IMR-90 (cell line): ENCODE results near the gene COQ10A. TPM values are rescaled to one million over a fixed set of nuclear protein-coding genes. Genes with fewer than 3 reads are reported as not detected.

Source experiments
- ATAC-seq: fragments of 200-7000 bp; cut with Tn5 transposase; 2 replicates; pipeline ENCODE4 v1.9.1; 2020; ENCODE audit warnings: low read depth, mild to moderate bottlenecking, moderate library complexity
- BruUV-seq: library from RNA; stranded (reverse); fragments of 400-500 nt; replicated peaks from 2 replicates; lab custom pipeline; 2021; lab: Mats Ljungman, UMichigan
- CTCF ChIA-PET: fragments of 300-600 bp; formaldehyde crosslinking; extraction: SDS; loops from one replicate; lab custom pipeline; 2021; ENCODE audit warnings: antibody characterized with exemption; lab: Yijun Ruan, JAX
- POLR2A ChIA-PET: fragments of 300-600 bp; sonication (Branson Sonifier 250); formaldehyde crosslinking; loops from one replicate; lab custom pipeline; 2022; ENCODE audit warnings: antibody characterized with exemption; ENCODE audit not compliant: unreplicated experiment; lab: Charles Lee
- DNase-seq: peaks from one replicate; pipeline ENCODE4 v3.0.0; 2013
- H2AFZ ChIP-seq: replicated peaks from 2 replicates; pipeline ENCODE3; 2013; ENCODE audit warnings: low read length, mild to moderate bottlenecking; ENCODE audit not compliant: poor library complexity
- H2AK5ac ChIP-seq: 2 replicates; pipeline ENCODE4 v1.6.1; 2013; ENCODE audit warnings: low read depth, low read length, inconsistent platforms
- H2AK9ac ChIP-seq: replicated peaks from 2 replicates; pipeline ENCODE3; 2013; ENCODE audit warnings: mild to moderate bottlenecking, low read depth, low read length, moderate library complexity; ENCODE audit not compliant: poor library complexity
- H2BK120ac ChIP-seq: 2 replicates; pipeline ENCODE4 v1.6.1; 2013; ENCODE audit warnings: low read depth, low read length, inconsistent platforms
- H2BK15ac ChIP-seq: 3 replicates; pipeline ENCODE4 v1.6.1; 2013; ENCODE audit warnings: low read depth, low read length, inconsistent platforms
- H2BK20ac ChIP-seq: 2 replicates; pipeline ENCODE4 v1.6.1; 2013; ENCODE audit warnings: low read depth, mild to moderate bottlenecking, inconsistent platforms, low read length, moderate library complexity
- H2BK5ac ChIP-seq: 2 replicates; pipeline ENCODE4 v1.6.1; 2013; ENCODE audit warnings: mild to moderate bottlenecking, low read depth, low read length, inconsistent platforms; ENCODE audit not compliant: poor library complexity, severe bottlenecking
- H3K14ac ChIP-seq: replicated peaks from 2 replicates; pipeline ENCODE4 v1.6.1; 2013; ENCODE audit warnings: low read depth, low read length, inconsistent platforms
- H3K18ac ChIP-seq: 2 replicates; pipeline ENCODE4 v1.6.1; 2013; ENCODE audit warnings: low read depth, low read length, control low read depth
- H3K23ac ChIP-seq: 2 replicates; pipeline ENCODE4 v1.6.1; 2013; ENCODE audit warnings: low read depth, low read length, inconsistent platforms
- H3K27ac ChIP-seq: 2 replicates; pipeline ENCODE4 v1.5.1; 2013; ENCODE audit warnings: mild to moderate bottlenecking, control low read depth, low read length; ENCODE audit not compliant: insufficient read depth
- H3K27me3 ChIP-seq: 2 replicates; pipeline ENCODE4 v1.6.1; 2013; ENCODE audit warnings: low read length; ENCODE audit not compliant: control insufficient read depth, insufficient read depth
- H3K36me3 ChIP-seq: 2 replicates; pipeline ENCODE4 v1.6.1; 2013; ENCODE audit warnings: low read length, mixed read lengths; ENCODE audit not compliant: control insufficient read depth, insufficient read depth
- H3K4ac ChIP-seq: 2 replicates; pipeline ENCODE4 v1.6.1; 2013; ENCODE audit warnings: low read depth, low read length, inconsistent platforms
- H3K4me1 ChIP-seq: 2 replicates; pipeline ENCODE4 v1.6.1; 2013; ENCODE audit warnings: low read length, mixed read lengths; ENCODE audit not compliant: control insufficient read depth, insufficient read depth
- H3K4me2 ChIP-seq: 2 replicates; pipeline ENCODE4 v1.6.1; 2013; ENCODE audit warnings: low read depth, mild to moderate bottlenecking, control low read depth, low read length, moderate library complexity
- H3K4me3 ChIP-seq: 2 replicates; pipeline ENCODE4 v1.5.1; 2013; ENCODE audit warnings: low read depth, mild to moderate bottlenecking, control low read depth, low read length, moderate library complexity; ENCODE audit not compliant: insufficient read depth
- H3K56ac ChIP-seq: 2 replicates; pipeline ENCODE4 v1.6.1; 2013; ENCODE audit warnings: low read length, inconsistent platforms; ENCODE audit not compliant: insufficient read depth; ENCODE audit errors: extremely low read depth
- H3K79me1 ChIP-seq, 2 experiments: 2 replicates each; pipeline ENCODE4 v1.6.1; 2013; ENCODE audit warnings: low read length in 2 of 2, inconsistent platforms in 1 of 2, low read depth in 1 of 2
- H3K9ac ChIP-seq: 2 replicates; pipeline ENCODE4 v1.6.1; 2013; ENCODE audit warnings: low read depth, low read length, control low read depth
- H3K9me1 ChIP-seq: 2 replicates; pipeline ENCODE4 v1.6.1; 2013; ENCODE audit warnings: low read length, inconsistent platforms; ENCODE audit not compliant: insufficient read depth
- H3K9me3 ChIP-seq: 2 replicates; pipeline ENCODE4 v1.6.1; 2013; ENCODE audit warnings: low read length; ENCODE audit not compliant: control insufficient read depth, insufficient read depth
- H4K20me1 ChIP-seq: 2 replicates; pipeline ENCODE4 v1.6.1; 2013; ENCODE audit warnings: low read length, inconsistent platforms; ENCODE audit not compliant: insufficient read depth
- H4K5ac ChIP-seq: 2 replicates; pipeline ENCODE4 v1.6.1; 2013; ENCODE audit warnings: mild to moderate bottlenecking, low read depth, low read length, control low read depth
- H4K8ac ChIP-seq, 2 experiments: 2 replicates each; pipeline ENCODE4 v1.6.1; 2013; ENCODE audit warnings: low read depth in 2 of 2, low read length in 2 of 2, control low read depth in 1 of 2, inconsistent platforms in 1 of 2
- H4K91ac ChIP-seq: 2 replicates; pipeline ENCODE4 v1.6.1; 2013; ENCODE audit warnings: low read depth, low read length, inconsistent platforms; ENCODE audit not compliant: insufficient read depth
- BHLHE40 ChIP-seq: fragments of 150-350 bp; IDR thresholded peaks from 2 replicates; pipeline ENCODE4 v1.6.1; 2016; ENCODE audit warnings: mild to moderate bottlenecking, low read depth, low read length
- CEBPB ChIP-seq: IDR thresholded peaks from 2 replicates; pipeline ENCODE4 v1.6.1; 2012; ENCODE audit warnings: low read depth, low read length, improper control_type of control experiment
- CHD1 ChIP-seq: IDR thresholded peaks from 2 replicates; pipeline ENCODE4 v1.6.1; 2012; ENCODE audit warnings: low read depth, low read length, improper control_type of control experiment
- FOS ChIP-seq: fragments of 150-350 bp; IDR thresholded peaks from 2 replicates; pipeline ENCODE4 v1.6.1; 2016; ENCODE audit warnings: low read depth, low read length
- MAZ ChIP-seq: IDR thresholded peaks from 2 replicates; pipeline ENCODE4 v1.6.1; 2012; ENCODE audit warnings: low read depth, mild to moderate bottlenecking, low read length, improper control_type of control experiment, moderate library complexity, borderline replicate concordance
- MXI1 ChIP-seq: IDR thresholded peaks from 2 replicates; pipeline ENCODE4 v1.6.1; 2012; ENCODE audit warnings: low read depth, mild to moderate bottlenecking, low read length, moderate library complexity, borderline replicate concordance
- NFE2L2 ChIP-seq: fragments of 150-350 bp; IDR thresholded peaks from 2 replicates; pipeline ENCODE4 v1.6.1; 2016; ENCODE audit warnings: low read depth, mild to moderate bottlenecking, low read length
- RAD21 ChIP-seq: IDR thresholded peaks from 2 replicates; pipeline ENCODE4 v1.6.1; 2012; ENCODE audit warnings: low read length, improper control_type of control experiment
- WGBS, 2 experiments: methylation state at CpG; one replicate each; pipeline versions ENCODE4 v1.1.5 to v1.1.7; 2013; ENCODE audit warnings: missing lambda C conversion rate in 2 of 2; ENCODE audit not compliant: insufficient read length in 1 of 2; ENCODE audit errors: extremely low coverage in 2 of 2; 5-methylcytosine and 5-hydroxymethylcytosine counted together
- dilution Hi-C: fragments of 300-500 bp; cut with HindIII; formaldehyde crosslinking; loops from one replicate; pipeline ENCODE4 v1.14.3; 2018; ENCODE audit warnings: low sequenced_read_pairs; ENCODE audit not compliant: unreplicated experiment
- in situ Hi-C: fragments of 300-500 bp; cut with MboI; formaldehyde crosslinking; loops from 3 replicates; pipeline ENCODE4 v1.14.3; 2019; ENCODE audit warnings: low sequenced_read_pairs, inconsistent platforms, mixed read lengths
- intact Hi-C: fragments of 100-400 bp; cut with micrococcal nuclease; formaldehyde crosslinking; loops from 2 replicates; pipeline ENCODE4 v1.10.0; 2022
- polyA plus RNA-seq, 3 experiments: library from polyadenylated mRNA; depleted of rRNA; stranded (reverse); fragments of >200 nt; gene quantifications; 2 replicates each; pipeline ENCODE4 v1.2.3, GENCODE V29; 2012; ENCODE audit warnings: low replicate concordance in 1 of 3
- total RNA-seq: library from RNA; depleted of rRNA; stranded (reverse); fragments of >200 nt; gene quantifications from 2 replicates; pipeline ENCODE4 v1.2.3, GENCODE V29; 2012
- TF ChIP-seq, protein P1 (sequence below): conservative IDR thresholded peaks from 2 replicates; pipeline ENCODE4 v1.5.1; 2012; ENCODE audit warnings: mild to moderate bottlenecking, low read depth, low read length, improper control_type of control experiment

Gene COQ10A
- total and polyA plus RNA-seq, 2 of the 4 experiments (the other 2 are of a cell fraction) = 4.7 to 10.8 TPM

DNA sequence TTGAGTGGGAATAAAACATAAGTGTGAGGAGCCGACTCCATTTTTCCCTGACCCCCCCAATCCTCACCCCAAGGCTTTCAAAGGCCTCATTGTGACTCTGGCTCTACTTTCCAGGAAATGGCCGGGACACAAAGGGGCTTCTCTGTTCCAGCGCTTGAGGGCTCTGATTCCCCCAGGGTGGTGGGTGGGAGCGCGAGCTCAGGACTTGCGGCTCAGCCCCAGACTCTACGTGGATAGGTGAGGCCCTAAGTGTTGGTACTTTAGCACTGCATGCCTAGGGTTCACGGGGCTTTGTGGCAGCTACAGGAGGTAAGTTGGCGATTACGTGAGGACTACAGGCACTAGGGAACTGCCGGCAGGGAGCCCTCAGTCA lies 48.5 kb downstream of the COQ10A start:
- Histone ChIP-seq H4K8ac (peak overlapping the region; percentile 93 to 100), H2AFZ (peak overlapping the region; percentile 98), H3K14ac (peak overlapping the region; percentile 78), H2BK120ac (no peak overlapping the region), H3K4me2 (peak overlapping the region; percentile 95), H2BK15ac (no peak overlapping the region), H3K9ac (peak overlapping the region; percentile 97), H3K27ac (peak overlapping the region; percentile 97), H3K4me1 (peaks cover 4% of the 10 kb centered on the region), H2AK9ac (peak overlapping the region; percentile 87), H2AK5ac (peak overlapping the region; percentile 63), H3K36me3 (peaks cover 18% of the 10 kb centered on the region), H3K9me3 (no peaks in the 10 kb centered on the region), H2BK5ac (peak overlapping the region; percentile 95), H4K20me1 (no peaks in the 10 kb centered on the region), H2BK20ac (no peak overlapping the region), H4K91ac (peak overlapping the region; percentile 12), H3K23ac (peak overlapping the region; percentile 85), H3K4ac (peak overlapping the region; percentile 99), H3K9me1 (no peaks in the 10 kb centered on the region), H3K27me3 (no peaks in the 10 kb centered on the region), H3K79me1 (peaks cover 11 to 30% of the 10 kb centered on the region in 2 experiments), H4K5ac (peak overlapping the region; percentile 81), H3K4me3 (peak overlapping the region; percentile 77), H3K56ac (peak overlapping the region; percentile 90), H3K18ac (no peak overlapping the region)
- ATAC-seq = no peak; the same call in 1 of the 2 replicates
- in situ Hi-C loops = no loop called here
- no CpG with 5 or more reads among the region's 11 CpGs for WGBS, 2 experiments
- no peak for DNase-seq
- TF ChIP-seq RAD21 = no peak
- TF ChIP-seq, protein P1, sequence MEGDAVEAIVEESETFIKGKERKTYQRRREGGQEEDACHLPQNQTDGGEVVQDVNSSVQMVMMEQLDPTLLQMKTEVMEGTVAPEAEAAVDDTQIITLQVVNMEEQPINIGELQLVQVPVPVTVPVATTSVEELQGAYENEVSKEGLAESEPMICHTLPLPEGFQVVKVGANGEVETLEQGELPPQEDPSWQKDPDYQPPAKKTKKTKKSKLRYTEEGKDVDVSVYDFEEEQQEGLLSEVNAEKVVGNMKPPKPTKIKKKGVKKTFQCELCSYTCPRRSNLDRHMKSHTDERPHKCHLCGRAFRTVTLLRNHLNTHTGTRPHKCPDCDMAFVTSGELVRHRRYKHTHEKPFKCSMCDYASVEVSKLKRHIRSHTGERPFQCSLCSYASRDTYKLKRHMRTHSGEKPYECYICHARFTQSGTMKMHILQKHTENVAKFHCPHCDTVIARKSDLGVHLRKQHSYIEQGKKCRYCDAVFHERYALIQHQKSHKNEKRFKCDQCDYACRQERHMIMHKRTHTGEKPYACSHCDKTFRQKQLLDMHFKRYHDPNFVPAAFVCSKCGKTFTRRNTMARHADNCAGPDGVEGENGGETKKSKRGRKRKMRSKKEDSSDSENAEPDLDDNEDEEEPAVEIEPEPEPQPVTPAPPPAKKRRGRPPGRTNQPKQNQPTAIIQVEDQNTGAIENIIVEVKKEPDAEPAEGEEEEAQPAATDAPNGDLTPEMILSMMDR = no peak
- TF ChIP-seq BHLHE40 = no peak
- TF ChIP-seq FOS = no peak
- TF ChIP-seq MXI1 = no peak
- no peak for TF ChIP-seq NFE2L2
- no peak for TF ChIP-seq CEBPB
- no peak for TF ChIP-seq CHD1
- no peak for TF ChIP-seq MAZ
- ChIA-PET CTCF (no interaction called here), POLR2A (interaction anchor here (0.6 kb wide), 1 partner anchor 18 kb away, joined by 3 read pairs; the partner anchor contains the start of gene PAN2)
- dilution Hi-C loops = no loop called here
- intact Hi-C loops = loop anchor here (5.0 kb wide), 1 partner anchor 147 kb away; no protein-coding TSS in a partner anchor
- BruUV-seq = no TSS peak
